GM10248 (cell line): ENCODE data around the gene CFL1.

ENCODE experiments used
- CTCF ChIA-PET: fragments of 300-600 bp; sonication (Branson Sonifier 250); formaldehyde crosslinking; extraction: SDS; loops from one replicate; lab custom pipeline; 2021; ENCODE audit warnings: antibody characterized with exemption; lab: Yijun Ruan, JAX
- POLR2A ChIA-PET: fragments of 350-650 bp; sonication (Branson Sonifier 250); formaldehyde crosslinking; extraction: SDS; loops from one replicate; lab custom pipeline; 2020; ENCODE audit warnings: antibody characterized with exemption; lab: Yijun Ruan, JAX
- DNase-seq: peaks from one replicate; pipeline ENCODE4 v3.0.0; 2012; ENCODE audit errors: extremely low spot score
- CTCF ChIP-seq: IDR thresholded peaks from 2 replicates; pipeline ENCODE4 v1.5.1; 2012; ENCODE audit warnings: mild to moderate bottlenecking, low read depth; ENCODE audit errors: extremely low read depth, missing control alignments, control extremely low read depth

The CFL1 gene

GRCh38 chr11:65868076-65868667, 10.2 kb upstream of the CFL1 start:
- DNase-seq: no peak
- ChIA-PET CTCF (interaction anchor here (1.1 to 17.2 kb wide), 3 partner anchors 7 to 17 kb away, joined by 3 to 535 read pairs (median 133); partner anchors contain the start of genes CCDC85B, CFL1, CTSW and FIBP), POLR2A (interaction anchor here (1.2 to 1.6 kb wide), 2 partner anchors 8 to 10 kb away, joined by 4 to 5 read pairs; partner anchors contain the start of genes CFL1 and MUS81)

DNA sequence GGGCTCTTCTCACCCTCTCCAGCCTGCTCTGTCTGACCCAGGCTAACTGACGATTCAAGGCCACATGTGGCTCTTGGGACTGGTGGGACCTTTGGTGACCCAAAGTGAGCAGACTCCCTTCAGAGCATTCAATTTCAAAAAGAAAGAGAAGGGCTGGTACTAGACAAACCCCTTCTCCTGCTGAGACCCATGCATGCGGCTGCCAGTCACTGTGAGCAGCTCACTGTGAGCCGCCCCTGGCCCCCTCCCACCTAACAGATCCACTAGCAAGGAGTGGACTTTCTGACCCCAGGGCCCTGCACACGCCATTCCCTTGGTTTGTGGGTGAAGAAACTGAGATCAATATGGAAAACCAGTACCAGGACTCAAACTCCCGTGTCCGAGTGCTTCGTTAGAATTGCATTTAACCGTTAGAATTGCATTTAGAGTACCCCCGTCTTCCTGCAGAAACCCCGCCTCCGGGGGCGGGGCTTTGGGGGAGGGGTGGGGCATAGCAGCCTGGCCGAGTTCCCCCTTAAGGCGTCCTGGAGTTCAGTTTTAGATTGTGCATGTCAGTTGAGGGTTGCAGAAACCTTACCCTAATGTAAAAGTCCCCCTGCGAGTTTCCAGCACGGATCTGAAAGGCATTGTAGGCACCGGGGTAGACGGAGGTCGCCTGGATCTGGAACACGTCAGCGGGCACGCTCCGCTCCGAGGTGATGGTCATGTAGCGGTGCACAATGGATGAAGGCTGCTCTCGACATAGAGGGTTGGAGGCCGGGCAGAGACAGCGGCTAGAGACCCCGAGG, 9.5 kb upstream of the CFL1 start:
- no peak for DNase-seq
- CTCF ChIA-PET: interaction anchor here (7.1 to 17.2 kb wide), 2 partner anchors 7 to 18 kb away, joined by 133 to 535 read pairs; partner anchors contain the start of genes CCDC85B, CFL1, CTSW and FIBP
- POLR2A ChIA-PET: interaction anchor here (0.7 to 1.6 kb wide), 4 partner anchors 8 to 17 kb away, joined by 3 to 5 read pairs (median 4); partner anchors contain the start of genes CFL1 and MUS81
- no peak for TF ChIP-seq CTCF

More at GRCh38 chr11:65868076-65868667, 10.2 kb upstream of the CFL1 start:
- no peak for TF ChIP-seq CTCF

GRCh38 chr11:65866509-65867283, 8.7 kb upstream of the CFL1 start:
- CTCF ChIA-PET: interaction anchor here (1.1 to 17.2 kb wide), 2 partner anchors 19 to 29 kb away, joined by 3 to 535 read pairs; partner anchors contain the start of genes CCDC85B, CTSW and FIBP
- POLR2A ChIA-PET: interaction anchor here (0.7 to 1.2 kb wide), 2 partner anchors 9 to 17 kb away, joined by 3 to 5 read pairs; partner anchors contain the start of gene CFL1
- no peak for DNase-seq
- no peak for TF ChIP-seq CTCF

GRCh38 chr11:65865550-65866172, 7.7 kb upstream of the CFL1 start:
- ChIA-PET POLR2A (interaction anchor here (0.5 kb wide), 1 partner anchor 128 kb away, joined by 3 read pairs; no protein-coding TSS in a partner anchor), CTCF (interaction anchor here (17.2 kb wide), 1 partner anchor 20 kb away, joined by 535 read pairs; the partner anchor contains the start of genes CCDC85B, CTSW and FIBP)
- no peak for DNase-seq
- no peak for TF ChIP-seq CTCF

- TF ChIP-seq CTCF: no peak
- ChIA-PET POLR2A (interaction anchor here (0.5 kb wide), 1 partner anchor 129 kb away, joined by 3 read pairs; no protein-coding TSS in a partner anchor), CTCF (interaction anchor here (17.2 kb wide), 1 partner anchor 21 kb away, joined by 535 read pairs; the partner anchor contains the start of genes CCDC85B, CTSW and FIBP)
Observed at GRCh38 chr11:65864706-65865471, 6.9 kb upstream of the CFL1 start.

More at GRCh38 chr11:65864706-65865471, 6.9 kb upstream of the CFL1 start:
- DNase-seq: no peak
